MM.1S (cell line): ENCODE data around the gene KIAA0825.

Experiments
- CTCF ChIP-seq: fragments of 300-600 bp; sonication (generic); IDR thresholded peaks from 2 replicates; pipeline ENCODE4 v1.5.1; 2016; ENCODE audit warnings: antibody characterized with exemption, low read length, mixed read lengths
- EZH2 ChIP-seq: fragments of 300-600 bp; sonication (generic); optimal IDR thresholded peaks from 2 replicates; pipeline ENCODE3; 2017; ENCODE audit warnings: low read depth, mild to moderate bottlenecking, antibody characterized with exemption, low read length, mixed read lengths
- EZH2phosphoT487 ChIP-seq: fragments of 300-600 bp; sonication (generic); IDR thresholded peaks from 2 replicates; pipeline ENCODE4 v1.6.1; 2018; ENCODE audit warnings: antibody characterized with exemption, low read length

- no peak for TF ChIP-seq EZH2
- TF ChIP-seq CTCF = no peak
- TF ChIP-seq EZH2phosphoT487 = no peak
Measured at GRCh38 chr5:94498199-94498598, 120.2 kb downstream of the KIAA0825 start.
